Measurements from ENCODE around the gene DYNC1LI1.
"Not testable (repeated sequence)": the region's sequence is repeated elsewhere in the genome, so short reads cannot be mapped to it uniquely, and the experiment has no call there.

Gene DYNC1LI1

DNA sequence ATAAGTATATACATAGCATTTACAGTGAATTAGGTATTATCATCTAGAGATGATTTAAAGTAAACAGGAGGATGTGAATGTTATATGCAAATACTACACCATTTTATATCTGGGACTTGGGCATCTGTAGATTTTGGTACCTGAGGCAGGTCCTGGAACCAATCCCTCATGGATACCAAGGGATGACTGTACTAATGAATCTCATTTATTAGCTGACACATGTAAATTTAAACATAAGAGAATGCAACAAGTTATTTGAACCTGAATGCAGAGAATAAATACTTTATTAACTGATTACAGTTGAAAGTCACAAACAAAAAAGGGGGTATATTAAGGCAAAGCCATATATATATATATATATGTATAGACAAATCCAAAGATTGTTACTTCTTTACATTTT is 44.9 kb downstream of the DYNC1LI1 start:
- DNase-seq: no peak

DNA sequence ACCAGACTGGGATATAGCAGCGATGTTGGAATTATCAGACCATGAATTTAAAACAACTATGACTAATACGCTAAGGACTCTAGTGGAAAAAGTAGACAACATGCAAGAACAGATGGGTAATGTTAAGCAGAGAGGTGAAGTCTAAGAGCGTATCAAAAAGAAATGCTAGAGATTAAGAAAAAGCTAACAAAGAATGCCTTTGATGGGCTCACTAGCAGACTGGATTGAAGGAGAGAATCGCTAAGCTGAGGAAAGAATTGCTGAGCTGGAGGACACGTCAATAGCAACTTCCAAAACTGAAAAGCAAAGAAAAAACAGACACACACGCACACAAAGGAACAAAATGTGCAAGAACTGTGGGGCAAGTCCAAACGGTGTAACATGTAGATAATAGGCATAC is 48.0 kb downstream of the DYNC1LI1 start:
- no peak for DNase-seq

- not testable (repeated sequence) for DNase-seq
Observed at GRCh38 chr3:32518921-32519320, 51.7 kb downstream of the DYNC1LI1 start.

DNA sequence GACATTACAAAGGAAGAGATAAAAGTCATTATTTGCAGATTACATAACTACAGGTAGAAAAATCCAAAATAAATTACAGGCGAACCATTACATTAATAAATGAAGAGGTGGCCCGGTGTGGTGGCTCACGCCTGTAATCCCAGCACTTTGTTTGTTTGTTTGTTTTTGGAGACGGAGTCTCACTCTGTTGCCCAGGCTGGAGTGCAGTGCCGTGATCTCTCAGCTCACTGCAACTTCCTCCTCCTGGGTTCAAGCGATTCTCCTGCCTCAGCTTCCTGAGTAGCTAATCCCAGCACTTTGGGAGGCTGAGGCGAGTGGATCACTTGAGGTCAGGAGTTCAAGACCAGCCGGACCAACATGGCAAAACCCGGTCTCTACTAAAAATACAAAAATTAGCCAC is 53.9 kb downstream of the DYNC1LI1 start:
- DNase-seq: not testable (repeated sequence)

GRCh38 chr3:32511005-32511404 is 59.7 kb downstream of the DYNC1LI1 start:
- no peak for DNase-seq

GRCh38 chr3:32510075-32510724 is 60.5 kb downstream of the DYNC1LI1 start:
- peak; percentile 66 for DNase-seq

- DNase-seq: no peak
Observed at GRCh38 chr3:32508711-32509110, 61.9 kb downstream of the DYNC1LI1 start.

GRCh38 chr3:32506466-32506865 is 64.2 kb downstream of the DYNC1LI1 start:
- no peak for DNase-seq

- DNase-seq: no peak
Observed at GRCh38 chr3:32502946-32503286, 67.7 kb downstream of the DYNC1LI1 start.

- peak; percentile 79 for DNase-seq
Observed at GRCh38 chr3:32502118-32502945, 68.3 kb downstream of the DYNC1LI1 start, which contains the start of gene CMTM6. CMTM6 (minus strand) TSS chr3:32502852; CDS start chr3:32502745, 107 bp downstream.

- no peak for DNase-seq
Observed at GRCh38 chr3:32501783-32502117, 68.9 kb downstream of the DYNC1LI1 start.

DNA sequence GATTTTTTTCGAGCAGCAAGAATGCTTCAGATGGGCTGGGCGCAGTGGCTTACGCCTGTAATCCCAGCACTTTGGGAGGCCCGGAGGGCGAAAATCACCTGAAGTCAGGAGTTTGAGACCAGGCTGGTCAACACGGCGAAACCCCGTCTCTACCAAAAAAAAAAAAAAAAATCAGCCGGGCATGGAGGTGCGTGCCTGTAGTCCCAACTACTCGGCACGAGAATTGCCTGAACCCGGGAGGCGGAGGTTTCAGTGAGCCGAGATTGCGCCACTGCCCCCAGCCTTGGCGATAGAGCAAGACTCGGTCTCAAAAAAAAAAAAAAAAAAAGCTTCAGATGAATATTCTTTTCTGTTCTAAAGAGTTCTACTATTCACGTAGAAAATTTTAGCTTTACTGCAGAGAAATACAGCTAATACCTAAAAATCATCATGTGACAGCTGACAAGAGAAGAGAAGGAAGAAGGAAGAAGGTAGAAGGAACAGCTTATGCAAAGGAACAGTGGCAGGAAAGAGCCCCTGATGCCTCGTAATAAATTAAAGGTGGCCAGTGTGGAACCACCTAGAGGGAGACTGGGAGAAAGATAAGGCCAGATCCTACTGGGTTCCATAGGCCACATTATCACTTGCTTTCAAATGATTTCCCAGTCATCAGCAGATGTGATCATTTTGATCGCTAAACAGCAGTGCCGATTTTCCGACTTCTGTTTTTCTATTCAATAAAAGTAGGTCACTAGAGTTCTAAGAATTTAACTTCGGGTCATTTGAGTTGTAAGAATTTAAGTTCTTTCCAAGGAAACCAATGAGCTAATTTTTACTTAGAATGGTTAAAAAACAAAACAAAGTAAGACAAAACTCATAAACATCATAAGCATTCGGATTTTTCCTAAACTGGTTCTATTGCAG is 69.5 kb downstream of the DYNC1LI1 start:
- DNase-seq: no peak

DNA sequence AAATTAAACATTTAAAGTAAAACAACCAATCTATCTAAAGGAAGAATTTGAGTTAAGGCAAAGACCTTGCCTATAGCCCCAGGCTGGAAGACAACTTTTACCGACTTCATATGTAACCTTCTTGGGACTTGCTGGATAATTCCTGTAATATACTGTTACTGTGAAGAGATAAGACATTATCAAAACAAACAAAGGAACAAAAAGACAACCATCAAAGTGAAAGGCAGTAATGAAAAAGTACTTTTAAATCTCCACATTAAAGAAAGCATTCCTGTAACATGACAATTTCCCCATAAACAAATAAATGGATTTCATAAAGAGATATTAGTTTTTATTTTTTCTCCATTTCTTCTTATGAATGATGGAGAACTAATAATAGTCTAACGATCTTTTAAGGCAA is 70.4 kb downstream of the DYNC1LI1 start:
- no peak for DNase-seq

GRCh38 chr3:32499585-32499984 is 71.1 kb downstream of the DYNC1LI1 start:
- DNase-seq: no peak

DNA sequence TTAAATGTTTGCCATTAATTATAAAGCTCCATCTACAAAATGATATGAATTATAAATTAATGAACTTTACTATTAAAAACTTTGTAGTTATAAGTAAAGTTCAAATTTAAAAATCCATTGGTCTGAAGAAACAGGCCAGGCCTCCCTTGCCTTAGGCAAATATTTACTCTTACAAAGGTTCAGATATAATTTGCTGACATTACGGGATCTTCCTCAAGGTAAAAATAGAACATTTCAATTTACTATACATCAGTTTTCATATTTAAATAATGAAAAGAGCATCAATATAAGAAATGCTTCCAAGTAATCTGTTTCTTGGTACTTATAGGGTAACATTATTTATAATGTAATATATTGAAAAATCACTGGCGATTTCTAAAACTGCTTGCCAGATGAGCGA is 71.7 kb downstream of the DYNC1LI1 start:
- DNase-seq: no peak

- no peak for DNase-seq
Observed at GRCh38 chr3:32498252-32498651, 72.4 kb downstream of the DYNC1LI1 start.

- DNase-seq: no peak
Observed at GRCh38 chr3:32495609-32496008, 75.0 kb downstream of the DYNC1LI1 start.

DNA sequence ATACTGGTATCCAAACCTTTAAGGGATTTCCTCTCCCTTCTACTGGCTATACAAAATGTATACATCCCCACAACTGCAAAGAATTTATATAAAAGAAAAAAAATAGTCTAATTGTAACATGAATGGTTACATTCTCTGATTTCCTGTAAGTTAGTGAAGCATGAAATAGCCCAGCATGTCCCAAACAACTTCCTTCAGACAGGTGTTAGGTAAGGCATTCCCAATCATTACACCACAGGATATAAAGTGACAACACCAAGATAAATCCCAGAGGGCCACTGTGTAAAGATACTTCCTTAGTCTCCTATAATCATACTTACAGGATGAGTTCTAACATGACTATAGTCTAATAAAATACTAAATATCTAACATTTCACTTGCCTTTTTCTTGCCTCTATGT is 75.6 kb downstream of the DYNC1LI1 start:
- DNase-seq: no peak

DNA sequence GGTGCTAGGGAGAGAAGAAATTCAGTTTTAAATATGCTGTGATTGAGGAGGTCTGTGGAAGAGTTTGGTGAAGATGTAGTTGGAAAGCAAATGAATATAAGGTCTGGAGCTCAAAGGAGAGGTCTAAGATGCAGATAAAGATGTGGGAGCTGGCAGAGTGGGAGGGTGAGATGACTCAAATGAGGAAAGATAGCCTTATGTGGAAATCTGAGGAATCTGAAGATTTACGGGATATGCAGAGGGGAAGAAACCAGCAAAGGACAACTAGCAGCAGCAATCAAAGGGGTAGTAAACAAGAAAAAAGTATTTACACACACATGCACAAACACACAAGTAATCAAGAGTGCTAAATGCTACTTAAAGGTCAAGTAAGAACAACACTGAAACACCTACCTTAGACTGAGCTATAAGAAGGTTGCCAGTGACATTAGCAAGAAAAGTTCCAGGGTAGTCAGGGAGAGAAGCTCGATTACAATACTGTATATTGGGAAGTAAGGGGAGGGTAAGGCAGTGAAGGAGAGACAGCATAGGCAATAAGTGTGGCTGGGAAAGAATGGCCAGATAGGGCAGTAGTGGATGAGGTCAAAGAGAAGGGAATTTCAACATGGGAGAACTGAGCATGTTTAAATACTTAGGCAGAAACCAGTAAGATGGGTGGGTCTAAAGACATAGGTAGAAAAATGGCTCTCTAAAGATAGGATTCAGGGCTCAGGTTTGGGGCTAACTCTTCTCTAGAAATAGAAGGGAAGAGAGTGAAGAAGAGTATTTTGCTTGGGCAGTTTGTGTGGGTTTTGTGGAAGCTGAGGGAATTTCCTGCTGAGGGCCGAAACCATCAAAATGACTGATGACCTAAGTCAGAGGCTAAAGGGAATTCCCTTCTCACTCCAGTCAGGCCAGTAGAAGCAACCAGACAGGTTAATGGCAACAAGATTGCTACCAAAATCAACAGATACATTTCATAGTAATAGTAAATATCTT is 76.9 kb downstream of the DYNC1LI1 start:
- DNase-seq: peak; percentile 51

DNA sequence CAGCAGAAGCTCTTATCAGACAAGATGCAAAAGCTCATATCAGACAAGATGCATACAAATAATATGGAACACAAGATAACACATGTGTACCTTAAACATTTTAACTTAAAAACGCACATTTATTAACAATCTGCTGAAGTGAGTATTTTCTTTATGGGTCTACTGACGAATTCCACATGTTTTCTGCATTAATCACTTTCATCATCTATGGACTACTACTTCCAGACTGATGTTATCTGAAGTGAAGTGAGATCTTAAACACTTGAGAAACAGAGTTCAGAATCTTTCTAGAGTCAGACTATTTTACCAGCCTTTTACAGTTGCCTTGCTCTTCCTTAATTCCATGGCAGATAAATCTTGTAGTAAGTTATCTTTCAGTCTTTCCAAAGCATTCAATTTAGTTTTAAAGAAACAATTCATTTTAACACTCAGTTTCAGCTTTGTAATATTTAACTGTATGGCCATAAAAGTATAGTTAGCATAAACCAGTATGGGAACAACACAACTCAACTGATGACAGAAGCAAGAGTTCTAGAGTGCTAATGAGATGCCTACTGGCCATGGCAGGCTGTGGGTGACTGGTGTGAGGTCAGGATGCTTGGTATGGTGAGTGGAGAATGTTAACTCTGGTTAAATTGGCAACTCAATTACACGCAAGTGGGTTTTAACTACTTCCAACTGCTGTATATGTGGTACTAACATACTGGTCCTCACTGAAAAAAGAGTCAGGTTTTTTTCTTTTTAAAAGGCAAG is 77.8 kb downstream of the DYNC1LI1 start:
- DNase-seq: no peak

DNA sequence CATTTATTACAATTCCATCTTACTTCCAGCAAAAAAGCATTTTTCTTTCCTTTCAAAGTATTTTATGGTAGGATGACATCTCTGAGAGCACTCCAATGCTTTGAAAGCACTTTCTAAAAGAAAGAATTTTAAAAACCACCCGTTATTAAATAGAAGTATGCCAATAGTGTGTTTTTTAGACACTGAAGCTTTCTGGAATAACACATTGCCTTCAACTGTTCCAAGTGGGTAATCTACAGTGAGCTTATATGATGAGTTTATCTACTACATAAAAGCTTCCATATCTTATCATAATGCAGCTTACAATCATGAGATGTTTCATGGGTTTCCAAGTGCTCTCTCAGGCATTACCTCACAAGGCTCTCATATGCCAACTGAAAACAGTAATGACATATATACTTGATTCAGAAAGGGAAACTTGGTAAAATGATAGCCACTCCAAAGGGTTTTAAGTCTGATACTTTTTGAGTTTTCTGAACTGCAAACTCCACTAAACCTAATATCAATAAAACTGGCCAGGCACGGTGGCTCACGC is 82.1 kb downstream of the DYNC1LI1 start:
- DNase-seq: no peak

All from activated CD4-positive, alpha-beta T cell treated with anti-CD3 and anti-CD28 coated beads, Interleukin-10, Interleukin-2, amounts not matched to agents 100 ng/mL and 50 ng/mL, durations not matched to agents 16 hours and 8 hours (primary cell).